ENCODE results near the gene ARHGEF10L.

DNA sequence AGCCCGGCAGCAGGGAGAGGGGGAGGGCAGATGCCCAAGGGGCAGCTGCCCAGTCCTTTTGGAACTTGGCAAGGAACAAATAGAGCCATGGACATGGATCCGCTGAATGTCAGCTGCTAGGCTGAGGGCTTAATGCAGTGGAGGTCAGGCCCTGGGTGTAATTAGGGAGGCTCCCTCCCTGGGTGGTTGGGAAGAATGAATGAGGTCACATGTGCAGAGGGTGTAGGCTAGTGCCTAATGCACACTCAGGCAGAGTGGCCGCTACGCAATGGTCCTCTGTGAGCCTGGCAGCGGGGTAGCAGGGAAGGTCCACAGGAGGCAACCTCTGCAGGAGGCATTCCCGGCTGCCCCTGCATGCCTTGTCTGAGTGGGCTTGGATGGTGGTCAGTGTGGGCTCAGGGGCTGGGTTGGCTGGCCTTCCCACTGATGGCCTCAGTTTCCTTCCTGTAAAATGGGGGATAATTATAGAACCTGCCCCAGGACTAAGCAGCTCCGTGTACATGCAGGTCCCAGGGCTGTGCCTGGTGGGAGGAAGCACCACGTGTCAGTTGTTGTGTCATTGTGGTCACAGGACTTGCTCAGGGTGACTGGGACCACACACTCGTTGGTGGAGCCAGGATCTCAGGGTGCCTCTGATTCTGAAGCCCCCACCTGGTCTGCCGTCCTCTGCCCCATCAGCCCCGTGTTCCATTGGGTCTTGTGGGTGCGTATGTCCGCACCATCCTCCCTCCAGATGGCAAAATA lies 134.0 kb downstream of the ARHGEF10L start:
- TF ChIP-seq, protein P1, sequence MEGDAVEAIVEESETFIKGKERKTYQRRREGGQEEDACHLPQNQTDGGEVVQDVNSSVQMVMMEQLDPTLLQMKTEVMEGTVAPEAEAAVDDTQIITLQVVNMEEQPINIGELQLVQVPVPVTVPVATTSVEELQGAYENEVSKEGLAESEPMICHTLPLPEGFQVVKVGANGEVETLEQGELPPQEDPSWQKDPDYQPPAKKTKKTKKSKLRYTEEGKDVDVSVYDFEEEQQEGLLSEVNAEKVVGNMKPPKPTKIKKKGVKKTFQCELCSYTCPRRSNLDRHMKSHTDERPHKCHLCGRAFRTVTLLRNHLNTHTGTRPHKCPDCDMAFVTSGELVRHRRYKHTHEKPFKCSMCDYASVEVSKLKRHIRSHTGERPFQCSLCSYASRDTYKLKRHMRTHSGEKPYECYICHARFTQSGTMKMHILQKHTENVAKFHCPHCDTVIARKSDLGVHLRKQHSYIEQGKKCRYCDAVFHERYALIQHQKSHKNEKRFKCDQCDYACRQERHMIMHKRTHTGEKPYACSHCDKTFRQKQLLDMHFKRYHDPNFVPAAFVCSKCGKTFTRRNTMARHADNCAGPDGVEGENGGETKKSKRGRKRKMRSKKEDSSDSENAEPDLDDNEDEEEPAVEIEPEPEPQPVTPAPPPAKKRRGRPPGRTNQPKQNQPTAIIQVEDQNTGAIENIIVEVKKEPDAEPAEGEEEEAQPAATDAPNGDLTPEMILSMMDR (IDR thresholded peaks at IDR 0.05): no peak
- no peak for TF ChIP-seq POLR2A (IDR thresholded peaks at IDR 0.05)

All from vagina (tissue), 2 donors.